Tibial nerve (tissue), 4 donors: ENCODE measurements around the gene HK2. TPM values are rescaled to one million over a fixed set of nuclear protein-coding genes. Genes with fewer than 3 reads are reported as not detected.

Source experiments
- DNase-seq, 2 donors: peaks; one replicate each; pipeline ENCODE4 v3.0.0-alpha.2; 2019; ENCODE audit warnings: low spot score in 2 of 2
- H3K27ac ChIP-seq, 4 donors: fragments of 200-600 bp; sonication (generic) in 3 of 4; one replicate each; pipeline ENCODE4 v1.5.1; 2017 to 2019; ENCODE audit warnings: mild to moderate bottlenecking in 1 of 4
- H3K27me3 ChIP-seq, 2 donors: fragments of 200-600 bp; sonication (generic) in 1 of 2; one replicate each; pipeline versions ENCODE4 v1.5.1 to v1.6.0; 2017 to 2019
- H3K36me3 ChIP-seq, 3 donors: fragments of 200-600 bp; sonication (generic); one replicate each; pipeline ENCODE4 v1.5.1; 2018 to 2019
- H3K4me1 ChIP-seq, 4 donors: fragments of 200-600 bp; sonication (generic) in 3 of 4; one replicate each; pipeline ENCODE4 v1.5.1; 2017 to 2019
- H3K4me3 ChIP-seq, 4 donors: fragments of 200-600 bp; sonication (generic) in 3 of 4; one replicate each; pipeline ENCODE4 v1.5.1; 2017 to 2019; ENCODE audit warnings: mild to moderate bottlenecking in 1 of 4, moderate library complexity in 1 of 4
- H3K9me3 ChIP-seq, 4 donors: fragments of 200-600 bp; sonication (generic) in 3 of 4; one replicate each; pipeline ENCODE4 v1.5.1; 2017 to 2019
- EP300 ChIP-seq, 2 donors: sonication (generic); formaldehyde crosslinking; IDR thresholded peaks; one replicate each; pipeline ENCODE4 v1.6.1; 2017; ENCODE audit warnings: antibody characterized with exemption in 2 of 2, mild to moderate bottlenecking in 1 of 2
- POLR2A ChIP-seq, 2 donors: fragments of 450-650 bp; IDR thresholded peaks; one replicate each; pipeline ENCODE4 v1.6.1; 2017; ENCODE audit warnings: antibody characterized with exemption in 2 of 2, mild to moderate bottlenecking in 2 of 2, moderate library complexity in 2 of 2
- WGBS, 2 donors: methylation state at CpG; one replicate each; pipeline ENCODE4 v1.1.5; 2018; 5-methylcytosine and 5-hydroxymethylcytosine counted together
- total RNA-seq, 4 donors: library from RNA; depleted of rRNA; stranded (reverse); fragments of >200 nt; gene quantifications; one replicate each; pipeline ENCODE4 v1.1.0, GENCODE V29; 2016
- TF ChIP-seq, protein P1 (sequence below), 5 experiments: fragments of 200-600 bp in 3 of 5; fragments of 450-650 bp in 2 of 5; sonication (generic) in 3 of 5; IDR thresholded peaks; one replicate each; pipeline ENCODE4 v1.5.1; 2016 to 2019; ENCODE audit warnings: antibody characterized with exemption in 5 of 5, mild to moderate bottlenecking in 3 of 5, moderate library complexity in 2 of 5

Gene HK2
- total RNA-seq, 4 donors from 2014 or later: 6.5 to 13.4 (median 6.7) TPM

DNA sequence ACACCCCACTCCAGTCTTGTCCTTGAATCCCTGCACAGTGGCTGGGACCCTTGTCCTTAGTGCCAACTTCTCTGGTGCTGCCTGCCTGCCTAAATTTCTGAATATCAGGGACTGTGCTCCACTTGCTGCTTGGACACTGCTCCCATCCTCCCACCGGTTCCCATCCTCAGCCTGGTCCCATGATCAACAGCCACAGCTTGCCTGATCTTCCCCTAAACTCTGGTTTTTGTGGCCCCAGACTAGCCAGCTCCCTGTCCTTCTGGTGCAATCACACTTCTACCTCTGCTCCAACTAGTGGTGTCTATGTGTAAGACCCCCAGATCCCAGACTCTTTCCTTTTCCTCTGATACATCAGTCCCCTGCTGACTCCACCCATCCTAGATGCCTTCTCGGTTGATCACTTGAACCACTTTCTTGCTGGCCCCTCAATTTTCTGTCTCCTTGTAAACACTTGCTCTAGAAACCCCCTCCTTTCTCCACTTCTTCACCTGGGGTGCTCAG lies 87.4 kb downstream of the HK2 start:
- 91 to 95% methylated on average over 2 of the region's 2 CpGs for WGBS, 2 donors
- no peak overlapping the region for H3K27ac ChIP-seq
- no peak for DNase-seq
- TF ChIP-seq, protein P1, sequence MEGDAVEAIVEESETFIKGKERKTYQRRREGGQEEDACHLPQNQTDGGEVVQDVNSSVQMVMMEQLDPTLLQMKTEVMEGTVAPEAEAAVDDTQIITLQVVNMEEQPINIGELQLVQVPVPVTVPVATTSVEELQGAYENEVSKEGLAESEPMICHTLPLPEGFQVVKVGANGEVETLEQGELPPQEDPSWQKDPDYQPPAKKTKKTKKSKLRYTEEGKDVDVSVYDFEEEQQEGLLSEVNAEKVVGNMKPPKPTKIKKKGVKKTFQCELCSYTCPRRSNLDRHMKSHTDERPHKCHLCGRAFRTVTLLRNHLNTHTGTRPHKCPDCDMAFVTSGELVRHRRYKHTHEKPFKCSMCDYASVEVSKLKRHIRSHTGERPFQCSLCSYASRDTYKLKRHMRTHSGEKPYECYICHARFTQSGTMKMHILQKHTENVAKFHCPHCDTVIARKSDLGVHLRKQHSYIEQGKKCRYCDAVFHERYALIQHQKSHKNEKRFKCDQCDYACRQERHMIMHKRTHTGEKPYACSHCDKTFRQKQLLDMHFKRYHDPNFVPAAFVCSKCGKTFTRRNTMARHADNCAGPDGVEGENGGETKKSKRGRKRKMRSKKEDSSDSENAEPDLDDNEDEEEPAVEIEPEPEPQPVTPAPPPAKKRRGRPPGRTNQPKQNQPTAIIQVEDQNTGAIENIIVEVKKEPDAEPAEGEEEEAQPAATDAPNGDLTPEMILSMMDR (IDR thresholded peaks at IDR 0.05): no peak
- TF ChIP-seq POLR2A (IDR thresholded peaks at IDR 0.05): no peak
- no peak for TF ChIP-seq EP300 (IDR thresholded peaks at IDR 0.05)
- peaks cover 0 to 18% (median 0%) of the 10 kb centered on the region in 4 donors for H3K9me3 ChIP-seq
- H3K36me3 ChIP-seq: no peaks in the 10 kb centered on the region
- no peak overlapping the region for H3K4me3 ChIP-seq
- H3K4me1 ChIP-seq: peaks cover 0 to 5% (median 0%) of the 10 kb centered on the region in 4 donors
- peaks cover 0 to 3% of the 10 kb centered on the region in 2 donors for H3K27me3 ChIP-seq

DNA sequence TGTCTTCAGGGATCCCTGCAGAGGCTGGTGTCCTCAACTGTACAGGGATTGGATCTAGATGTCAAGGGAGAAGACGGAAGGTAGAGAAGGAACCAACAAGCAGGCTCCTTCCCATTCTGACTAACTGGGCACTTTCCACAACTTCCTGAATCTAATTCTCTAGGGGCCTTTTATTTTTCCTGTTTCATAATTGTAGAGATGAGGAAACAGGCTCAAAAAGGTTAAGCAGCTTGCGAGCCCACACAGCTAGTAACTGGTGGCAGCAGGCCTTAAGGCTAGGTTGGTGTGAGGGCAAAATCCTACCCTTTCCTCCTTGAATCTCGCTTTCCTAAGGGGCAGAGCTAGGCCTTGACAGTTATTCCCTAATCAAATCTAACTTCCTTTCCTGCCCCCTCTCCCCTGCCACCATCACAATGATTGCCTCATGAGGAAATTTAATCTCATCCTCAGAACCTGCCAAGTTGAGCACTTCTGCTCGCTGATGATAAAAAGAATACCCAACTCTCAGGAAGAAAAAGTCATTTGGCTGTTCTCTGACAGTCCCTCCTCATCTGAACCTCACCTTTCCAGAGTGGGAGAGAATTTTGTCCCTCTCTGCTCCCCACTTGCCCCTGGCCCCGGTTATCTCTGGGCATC lies 88.8 kb downstream of the HK2 start:
- no peak for DNase-seq
- Histone ChIP-seq H3K27me3 (peaks cover 0 to 3% of the 10 kb centered on the region in 2 donors), H3K27ac (no peak overlapping the region), H3K9me3 (peaks cover 0 to 24% (median 0%) of the 10 kb centered on the region in 4 donors), H3K4me1 (peaks cover 0 to 5% (median 0%) of the 10 kb centered on the region in 4 donors), H3K36me3 (no peaks in the 10 kb centered on the region), H3K4me3 (no peak overlapping the region)
- WGBS, 2 donors: 75 to 76% methylated on average over 5 of the region's 5 CpGs
- peak in 1 of 2 donors; percentile 28 for TF ChIP-seq EP300 (IDR thresholded peaks at IDR 0.05)
- TF ChIP-seq, protein P1 (IDR thresholded peaks at IDR 0.05): no peak

GRCh38 chr2:74924463-74925265 lies 90.7 kb downstream of the HK2 start:
- peaks cover 0 to 5% (median 0%) of the 10 kb centered on the region in 4 donors for H3K4me1 ChIP-seq
- no peak for DNase-seq
- TF ChIP-seq, protein P1 (IDR thresholded peaks at IDR 0.05): no peak
- TF ChIP-seq EP300 (IDR thresholded peaks at IDR 0.05) (no peak), POLR2A (IDR thresholded peaks at IDR 0.05) (no peak)
- H3K27ac ChIP-seq: no peak overlapping the region
- no peak overlapping the region for H3K4me3 ChIP-seq
- peaks cover 0 to 17% (median 0%) of the 10 kb centered on the region in 4 donors for H3K9me3 ChIP-seq
- H3K27me3 ChIP-seq: peaks cover 0 to 3% of the 10 kb centered on the region in 2 donors
- no peaks in the 10 kb centered on the region for H3K36me3 ChIP-seq
- WGBS, 2 donors: 80 to 84% methylated on average over 10 to 11 of the region's 11 CpGs

DNA sequence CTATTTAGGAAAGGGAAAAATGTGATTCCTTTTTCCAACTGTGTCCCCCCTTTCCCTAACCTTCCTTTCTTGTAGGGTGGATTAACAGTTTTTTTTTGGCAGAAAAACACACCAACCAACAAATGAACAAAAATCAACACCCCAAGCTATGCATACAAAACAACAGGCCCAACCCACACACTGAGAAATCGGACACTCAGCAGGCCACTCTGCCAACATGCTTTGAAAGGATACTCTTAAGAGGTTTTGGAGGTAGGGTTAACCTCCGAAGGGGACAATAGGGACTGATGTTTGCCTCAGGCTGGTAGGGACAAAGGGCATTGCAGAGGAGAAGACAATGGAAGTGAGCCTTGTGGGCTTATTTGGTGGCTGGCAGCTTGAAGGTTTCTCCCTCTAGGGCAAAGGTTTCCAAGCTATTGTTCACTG lies 91.4 kb downstream of the HK2 start:
- H3K4me3 ChIP-seq: no peak overlapping the region
- H3K9me3 ChIP-seq: peaks cover 0 to 20% (median 0%) of the 10 kb centered on the region in 4 donors
- no peak for DNase-seq
- TF ChIP-seq EP300 (IDR thresholded peaks at IDR 0.05) (no peak), POLR2A (IDR thresholded peaks at IDR 0.05) (no peak)
- TF ChIP-seq, protein P1 (IDR thresholded peaks at IDR 0.05): no peak
- no peaks in the 10 kb centered on the region for H3K4me1 ChIP-seq
- WGBS, 2 donors: 31 to 53% methylated on average over 2 of the region's 2 CpGs
- no peak overlapping the region for H3K27ac ChIP-seq
- no peaks in the 10 kb centered on the region for H3K27me3 ChIP-seq
- peaks cover 0 to 6% (median 0%) of the 10 kb centered on the region in 3 donors for H3K36me3 ChIP-seq

DNA sequence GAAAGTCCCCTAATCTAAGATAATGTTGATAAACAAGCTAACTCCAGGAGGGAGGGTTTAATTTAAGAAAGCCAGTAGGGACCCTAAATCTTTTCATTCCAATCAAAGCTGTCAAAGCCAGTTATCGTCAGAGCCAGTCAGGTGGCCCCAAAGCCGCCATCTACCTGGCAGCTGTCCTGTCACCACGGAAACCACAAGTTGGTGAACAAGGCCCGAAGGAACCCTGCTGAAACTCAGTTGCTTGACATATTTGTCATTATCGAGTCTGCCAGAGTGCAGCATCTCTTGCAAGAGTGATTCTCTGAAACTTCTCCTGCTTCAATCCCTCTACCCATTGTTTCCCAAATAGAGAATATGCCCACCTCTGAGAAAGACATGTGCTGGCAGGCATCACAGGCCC lies 93.7 kb downstream of the HK2 start:
- Histone ChIP-seq H3K27ac (no peak overlapping the region), H3K4me1 (no peaks in the 10 kb centered on the region), H3K27me3 (no peaks in the 10 kb centered on the region), H3K4me3 (no peak overlapping the region), H3K9me3 (peaks cover 0 to 15% (median 0%) of the 10 kb centered on the region in 4 donors), H3K36me3 (peaks cover 0 to 18% (median 0%) of the 10 kb centered on the region in 3 donors)
- 90 to 92% methylated on average over 4 to 5 of the region's 5 CpGs for WGBS, 2 donors
- DNase-seq: no peak
- TF ChIP-seq, protein P1 (IDR thresholded peaks at IDR 0.05): no peak
- TF ChIP-seq POLR2A (IDR thresholded peaks at IDR 0.05) (no peak), EP300 (IDR thresholded peaks at IDR 0.05) (no peak)
